ENCODE data around the gene CFAP210.
"Not testable (repeated sequence)": the region's sequence is repeated elsewhere in the genome, so short reads cannot be mapped to it uniquely, and the experiment has no call there.

Gene CFAP210

DNA sequence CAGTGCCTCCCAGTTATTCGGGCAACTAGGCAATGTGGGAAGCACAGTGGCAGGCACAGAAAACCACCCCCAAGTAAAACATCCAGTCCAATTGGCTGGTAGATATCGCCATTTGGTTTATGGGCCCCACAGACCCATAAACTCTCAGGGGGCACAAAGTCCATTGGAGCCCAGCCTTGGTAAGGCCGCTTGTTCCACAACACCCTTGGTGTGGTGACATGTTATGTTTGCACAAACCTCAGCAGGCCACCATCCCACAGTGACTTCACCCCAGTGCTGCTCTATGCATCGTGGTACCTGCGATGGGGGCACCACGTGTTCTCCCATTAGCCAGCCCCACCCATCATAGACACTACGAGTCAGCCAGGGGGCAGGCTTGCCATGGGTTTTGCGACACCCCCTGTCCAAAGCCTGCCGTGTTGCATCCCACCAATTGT, 18.6 kb upstream of the CFAP210 start:
- no peak for DNase-seq

DNA sequence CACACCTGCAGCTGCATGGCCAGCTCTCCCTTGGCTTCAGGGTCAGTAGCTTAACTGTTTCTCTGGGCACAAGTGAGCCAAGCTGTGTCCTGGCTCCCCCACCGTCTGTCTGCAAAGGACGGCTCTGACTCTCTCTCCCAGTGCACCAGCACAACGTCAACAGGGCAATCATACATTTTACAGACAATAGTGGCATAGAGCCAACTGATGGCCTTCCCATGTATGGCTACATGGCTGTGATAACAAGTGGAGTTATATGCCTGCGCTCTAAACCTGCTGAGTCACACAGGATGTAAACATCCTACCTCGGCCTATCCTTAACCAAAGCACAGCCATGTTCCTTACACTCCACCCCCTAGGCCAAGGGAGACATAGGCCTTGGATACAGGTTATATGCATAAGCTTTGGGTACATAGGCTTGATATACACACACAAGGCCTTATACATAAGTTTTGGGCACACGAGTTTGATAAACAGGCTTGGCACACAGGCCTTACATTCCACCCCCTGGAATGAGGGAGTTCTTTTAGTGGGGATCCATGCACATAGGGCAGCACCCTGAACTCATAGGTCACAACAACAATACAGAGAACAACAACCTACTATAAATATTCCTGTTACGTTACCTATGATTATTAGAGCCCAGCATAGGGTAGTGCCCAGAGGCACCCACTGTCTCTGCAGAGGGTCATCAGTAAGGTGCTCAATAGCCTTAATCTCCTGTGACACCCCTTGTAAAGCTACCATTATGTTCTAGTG, 17.7 kb upstream of the CFAP210 start:
- peak; percentile 2 for DNase-seq

DNA sequence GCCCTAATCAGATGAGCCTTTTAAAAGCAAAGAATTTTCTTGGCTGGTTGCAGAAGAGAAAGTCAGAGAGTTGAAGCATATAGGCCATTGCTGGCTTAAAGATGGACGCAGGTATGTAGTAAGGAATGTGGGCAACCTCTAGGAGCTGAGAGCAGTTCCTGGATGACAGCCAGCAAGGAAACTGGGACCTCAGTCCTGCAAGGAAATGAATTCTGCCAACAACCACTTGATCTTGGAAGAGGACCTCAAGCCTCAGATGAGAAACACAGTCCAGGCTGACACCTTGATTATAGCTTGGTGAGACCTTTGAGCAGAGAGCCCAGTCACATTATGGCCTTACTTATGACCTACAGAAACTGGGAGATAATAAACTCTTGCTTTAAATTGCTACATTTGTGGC, 15.8 kb upstream of the CFAP210 start:
- DNase-seq = no peak

DNA sequence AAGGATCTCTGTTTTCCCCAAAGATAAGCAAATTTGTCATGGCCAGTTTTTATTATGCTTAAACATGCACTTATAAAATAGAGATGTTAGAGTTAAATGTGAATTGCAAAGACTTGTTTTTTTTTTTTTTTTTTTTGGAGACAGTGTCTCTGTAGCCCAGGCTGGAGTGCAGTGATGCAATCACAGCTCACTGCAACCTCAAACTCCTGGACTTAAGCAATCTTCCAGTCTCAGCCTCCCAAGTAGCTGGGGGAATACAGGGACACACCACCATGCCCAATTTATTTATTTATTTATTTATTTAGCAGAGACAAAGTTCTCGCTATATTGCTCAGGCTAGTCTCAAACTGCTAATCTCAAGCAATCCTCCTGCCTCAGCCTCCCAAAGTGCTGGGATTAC, 15.1 kb upstream of the CFAP210 start:
- no peak for DNase-seq

DNA sequence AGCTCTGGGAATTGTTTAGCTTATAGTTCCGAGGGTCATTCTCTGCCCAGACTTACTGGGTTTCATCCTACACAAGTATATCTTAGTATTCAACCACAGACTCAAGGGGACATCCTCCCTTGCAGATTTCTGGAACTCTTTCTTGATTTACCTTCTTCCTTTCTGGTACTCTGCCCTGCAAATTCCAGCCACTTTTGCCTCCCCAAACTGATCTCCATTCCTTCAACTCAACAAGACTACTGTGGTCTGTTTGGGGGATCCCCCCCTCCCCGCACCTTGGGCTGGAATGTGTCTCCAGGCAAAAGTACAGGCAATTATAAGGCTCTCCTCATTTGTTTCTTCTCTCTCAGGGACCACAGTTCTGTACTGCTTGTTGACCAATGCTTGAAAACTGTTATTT, 13.4 kb upstream of the CFAP210 start:
- DNase-seq = no peak

DNA sequence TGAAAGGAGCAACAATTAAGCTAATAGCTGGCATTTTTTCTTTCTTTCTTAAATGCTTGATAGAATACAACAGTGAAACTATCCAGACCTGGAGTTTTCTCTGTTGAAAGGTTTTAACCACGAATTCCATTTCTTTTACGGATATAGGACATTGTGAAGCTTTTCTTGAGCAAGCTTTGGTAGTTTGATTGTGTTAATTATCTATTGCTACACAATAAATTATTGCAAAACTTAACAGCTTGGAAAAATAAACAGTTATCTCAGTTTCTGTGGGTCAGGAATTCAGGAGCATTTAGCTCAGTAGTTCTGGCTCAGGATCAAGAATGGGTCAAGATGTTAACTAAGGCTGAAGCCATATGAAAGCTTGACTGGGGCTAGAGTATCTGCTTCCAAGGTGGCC, 11.7 kb upstream of the CFAP210 start:
- DNase-seq = no peak

DNA sequence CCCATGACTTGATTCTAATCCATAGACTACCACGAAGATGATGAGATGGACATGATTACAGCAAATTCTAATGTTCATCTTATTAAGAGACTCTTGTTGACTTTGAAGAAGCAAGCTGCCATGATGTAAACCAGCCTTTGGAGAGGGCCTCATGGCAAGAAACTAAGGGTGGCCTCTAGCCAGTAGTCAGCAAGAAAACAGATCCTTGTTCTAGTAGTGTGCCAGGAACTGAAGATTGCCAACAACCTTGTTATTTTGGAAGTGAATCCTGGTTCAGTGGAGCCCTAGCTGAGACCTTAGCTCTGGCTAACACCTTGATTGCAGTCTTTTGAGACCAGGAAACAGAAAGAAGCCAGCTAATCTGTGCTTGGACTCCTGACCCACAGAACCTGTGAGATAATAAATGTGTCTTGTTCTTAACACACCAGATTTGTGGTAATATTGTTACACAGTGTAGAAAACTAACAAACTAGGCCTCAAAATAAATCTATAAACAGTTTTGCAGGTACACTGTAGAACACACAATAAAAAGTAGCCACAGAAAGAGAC, 10.0 kb upstream of the CFAP210 start:
- no peak for DNase-seq

DNA sequence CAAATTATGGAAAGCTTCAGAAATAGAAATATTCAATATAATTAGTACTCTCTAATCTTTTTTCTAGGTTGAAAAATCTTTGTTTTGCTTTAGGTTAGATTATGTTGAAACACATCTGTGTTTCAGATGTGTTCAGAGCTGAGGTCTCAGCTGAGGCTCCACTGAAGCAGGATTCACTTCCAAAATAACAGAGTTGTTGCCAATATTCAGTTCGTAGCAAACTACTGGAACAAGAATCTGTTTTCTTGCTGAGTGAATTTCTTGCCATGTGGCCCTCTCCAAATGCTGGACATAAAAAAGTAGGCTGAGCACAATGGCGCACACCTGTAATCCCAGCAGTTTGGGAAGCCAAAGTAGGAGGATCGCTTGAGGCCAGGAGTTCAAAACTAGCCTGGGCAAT, 8.8 kb upstream of the CFAP210 start:
- no peak for DNase-seq

DNA sequence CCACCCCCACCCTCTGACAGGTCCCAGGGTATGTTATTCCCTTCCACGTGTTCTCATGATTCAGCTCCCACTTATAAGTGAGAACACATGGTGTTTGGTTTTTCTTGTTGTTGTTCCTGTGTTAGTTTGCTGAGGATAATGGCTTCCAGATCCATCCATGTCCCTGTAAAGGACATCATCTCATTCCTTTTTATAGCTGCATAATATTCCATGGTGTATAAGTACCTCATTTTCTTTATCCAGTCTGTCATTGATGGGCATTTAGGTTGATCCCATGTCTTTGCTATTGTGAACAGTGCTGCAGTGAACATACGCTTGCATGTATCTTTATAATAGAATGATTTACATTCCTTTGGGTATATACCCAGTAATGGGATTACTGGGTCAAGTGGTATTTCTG, 5.0 kb upstream of the CFAP210 start:
- not testable (repeated sequence) for DNase-seq

DNA sequence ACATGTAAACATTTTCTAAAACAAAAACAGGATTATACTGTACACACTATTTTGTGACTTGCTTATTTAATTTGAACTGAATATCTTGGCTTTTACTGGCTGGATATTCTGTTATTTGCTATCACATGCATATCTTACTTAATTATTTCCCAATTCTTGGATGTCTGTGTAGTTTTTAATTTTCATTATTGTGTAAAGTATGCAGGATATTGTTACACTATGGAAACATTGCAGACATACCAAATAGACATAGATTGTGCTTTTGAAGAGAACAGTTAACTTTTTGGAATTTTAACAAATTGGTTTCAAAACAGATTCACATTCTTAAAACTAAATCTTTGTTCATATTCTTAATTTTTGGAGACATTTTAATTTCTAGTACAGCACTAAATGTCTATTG, 2.2 kb upstream of the CFAP210 start:
- no peak for DNase-seq

DNA sequence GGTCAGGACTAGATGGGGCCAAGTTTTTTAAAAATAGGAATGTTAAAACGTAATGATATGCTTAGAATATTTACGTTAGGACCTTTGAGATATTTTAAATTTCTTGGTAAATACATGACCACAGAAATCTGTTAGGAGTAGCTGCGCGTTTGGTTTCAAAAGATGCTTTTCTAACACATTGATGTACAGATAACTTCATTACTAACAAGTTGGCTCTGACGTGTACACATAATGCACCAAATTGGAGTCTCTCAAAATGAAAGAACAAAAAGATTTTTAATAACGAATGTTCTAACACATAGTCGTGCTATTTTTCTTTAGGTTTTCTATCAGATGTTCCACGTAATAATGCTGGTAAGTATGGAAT, 672 bp upstream of the CFAP210 start:
- no peak for DNase-seq

DNA sequence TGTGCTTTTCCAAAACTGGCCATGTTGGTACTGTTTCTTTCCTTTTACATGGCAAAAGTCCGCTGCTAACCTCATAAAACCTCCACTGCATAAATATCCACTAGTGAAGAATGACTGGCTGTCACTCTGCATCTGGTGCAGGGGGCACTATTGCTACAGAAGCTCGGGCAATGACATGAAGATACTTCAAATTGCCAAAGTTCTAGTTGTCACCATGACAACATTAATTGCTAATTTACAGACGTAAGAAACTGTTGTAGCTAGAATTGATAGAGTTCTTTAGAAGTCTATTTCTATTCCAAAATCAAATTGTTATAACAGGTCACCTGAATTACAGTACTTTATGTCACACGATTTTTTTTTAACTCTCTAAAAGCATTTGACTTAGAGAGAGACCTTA, 845 bp downstream of the CFAP210 start:
- DNase-seq = peak; percentile 41

DNA sequence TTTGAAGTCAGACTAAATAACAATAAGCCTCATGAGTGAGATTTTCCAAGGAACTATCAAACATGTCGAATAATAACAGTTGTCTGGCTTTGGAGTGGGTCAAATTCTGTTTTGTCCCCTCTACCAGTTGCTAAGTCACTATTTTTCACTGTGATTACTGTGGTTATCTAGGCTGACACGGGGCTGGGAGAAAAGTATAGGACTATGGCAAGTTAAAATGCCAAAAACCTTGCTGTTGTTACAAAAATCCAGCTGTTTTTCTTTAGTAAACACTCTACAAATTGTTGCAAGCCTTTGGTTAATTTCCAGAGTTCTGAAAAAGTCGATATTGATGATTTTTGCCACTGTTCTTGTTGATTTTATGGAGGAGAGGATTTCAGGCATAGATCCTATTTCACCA, 1.5 kb downstream of the CFAP210 start:
- DNase-seq = no peak

DNA sequence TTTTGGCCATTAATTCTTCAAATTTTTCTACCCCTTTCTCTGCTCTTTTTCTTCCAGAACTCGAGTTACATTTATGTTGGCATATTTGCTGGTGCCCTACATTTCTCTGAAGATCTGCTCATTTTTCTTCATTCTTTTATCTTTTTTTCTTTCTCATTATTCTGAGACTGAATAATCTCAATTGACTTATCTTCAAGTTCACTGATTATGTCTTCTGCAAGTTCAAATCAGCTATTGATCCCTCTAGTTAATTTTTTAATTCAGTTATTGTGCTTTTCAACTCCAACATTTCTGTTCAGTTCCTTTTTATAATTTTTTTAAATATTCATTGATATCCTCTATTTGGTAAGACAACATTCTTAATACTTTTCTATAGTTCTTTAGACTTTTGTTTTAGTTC, 3.2 kb downstream of the CFAP210 start:
- DNase-seq = no peak

DNA sequence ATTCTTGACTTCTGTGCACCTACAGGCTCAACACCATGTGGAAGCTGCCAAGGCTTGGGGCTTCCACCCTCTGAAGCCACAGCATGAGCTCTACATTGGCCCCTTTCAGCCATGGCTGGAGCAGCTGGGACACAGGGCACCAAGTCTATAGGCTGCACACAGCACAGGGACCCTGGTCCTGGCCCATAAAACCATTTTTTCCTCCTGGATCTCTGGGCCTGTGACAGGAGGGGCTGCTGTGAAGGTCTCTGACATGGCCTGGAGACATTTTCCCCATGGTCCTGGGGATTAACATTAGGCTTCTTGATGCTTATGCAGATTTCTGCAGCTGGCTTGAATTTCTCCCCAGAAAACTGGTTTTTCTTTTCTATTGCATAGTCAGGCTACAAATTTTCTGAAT, 6.3 kb downstream of the CFAP210 start:
- DNase-seq = not testable (repeated sequence)

DNA sequence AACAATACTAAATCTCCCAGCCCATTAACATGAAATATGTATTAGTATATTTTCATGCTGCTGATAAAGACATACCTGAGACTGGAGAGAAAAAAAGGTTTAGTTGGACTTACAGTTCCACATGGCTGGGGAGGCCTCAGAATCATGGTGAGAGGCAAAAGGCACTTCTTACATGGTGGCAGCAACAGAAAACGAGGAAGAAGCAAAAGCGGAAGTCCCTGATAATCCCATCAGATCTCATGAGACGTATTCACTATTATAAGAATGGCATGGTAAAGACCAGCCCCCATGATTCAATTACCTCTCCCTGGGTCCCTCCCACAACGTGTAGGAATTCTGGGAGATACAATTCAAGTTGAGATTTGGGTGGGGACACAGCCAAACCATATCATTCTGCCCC, 7.4 kb downstream of the CFAP210 start:
- not testable (repeated sequence) for DNase-seq

DNA sequence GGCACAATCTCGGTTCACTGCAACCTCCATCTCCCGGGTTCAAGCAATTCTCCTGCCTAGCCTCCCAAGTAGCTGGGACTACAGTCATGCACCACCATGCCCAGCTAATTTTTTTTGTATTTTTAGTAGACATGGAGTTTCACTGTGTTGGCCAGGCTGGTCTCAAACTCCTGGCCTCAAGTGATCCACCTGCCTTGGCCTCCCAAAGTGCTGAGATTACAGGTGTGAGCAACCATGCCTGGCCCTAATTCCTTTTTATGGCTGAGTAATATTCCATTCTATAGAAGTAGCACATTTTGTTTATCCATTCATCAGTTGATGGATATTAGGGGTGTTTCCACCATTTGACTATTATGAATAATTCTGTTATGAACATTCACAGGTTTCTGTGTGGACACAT, 9.5 kb downstream of the CFAP210 start:
- not testable (repeated sequence) for DNase-seq

DNA sequence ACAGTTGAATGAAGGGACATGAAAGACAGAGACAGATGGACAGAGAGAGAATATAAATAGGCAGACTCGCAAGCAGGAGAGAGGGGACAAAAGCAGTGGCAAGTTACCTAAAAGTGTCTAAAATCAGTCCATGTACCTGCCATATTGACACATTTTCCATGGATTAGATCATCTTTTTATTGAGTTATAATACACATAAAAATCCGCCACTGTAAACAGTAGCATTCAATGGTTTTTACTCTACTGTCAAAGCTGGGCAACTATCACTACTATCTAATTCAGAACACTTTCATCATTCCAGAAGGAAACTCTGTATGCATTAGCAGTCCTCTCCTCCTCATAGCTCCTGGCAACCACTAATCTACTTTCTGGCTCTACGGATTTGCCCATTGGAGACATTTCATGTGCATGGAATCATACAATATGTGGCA, 10.1 kb downstream of the CFAP210 start:
- DNase-seq = no peak

DNA sequence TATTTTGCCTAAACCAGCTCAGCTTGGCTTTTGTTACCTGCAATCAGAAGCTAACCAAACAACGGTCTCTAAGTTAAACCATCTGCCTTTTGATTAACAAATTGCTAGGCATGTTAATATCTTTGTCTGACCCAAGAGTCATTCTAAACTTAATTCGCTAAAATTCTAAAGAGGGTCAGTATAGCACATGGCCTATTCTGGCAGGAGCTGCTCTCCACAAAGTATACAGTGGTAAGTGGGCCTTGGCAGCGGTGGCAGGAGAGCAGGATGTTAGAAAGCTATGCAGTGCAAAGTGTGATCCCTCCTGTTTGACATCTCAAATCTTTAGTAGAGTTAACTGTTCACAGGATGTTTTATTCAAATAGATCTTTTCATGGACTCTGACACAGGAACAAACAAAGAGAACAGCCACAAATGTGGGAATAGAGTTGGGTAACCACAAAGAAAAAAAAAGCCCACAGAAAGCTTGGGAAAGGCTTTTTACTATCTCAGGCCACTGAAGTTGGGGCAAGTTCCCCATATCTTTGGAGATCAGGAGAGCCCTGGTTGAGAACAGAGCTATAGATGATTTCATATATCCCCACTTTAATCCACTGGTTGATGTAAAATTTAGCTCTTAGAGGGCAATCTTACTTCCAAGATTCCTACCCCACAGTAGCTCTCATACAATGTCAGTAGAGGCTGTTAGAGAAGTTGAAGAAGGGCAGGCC, 10.6 kb downstream of the CFAP210 start:
- no peak for DNase-seq

DNA sequence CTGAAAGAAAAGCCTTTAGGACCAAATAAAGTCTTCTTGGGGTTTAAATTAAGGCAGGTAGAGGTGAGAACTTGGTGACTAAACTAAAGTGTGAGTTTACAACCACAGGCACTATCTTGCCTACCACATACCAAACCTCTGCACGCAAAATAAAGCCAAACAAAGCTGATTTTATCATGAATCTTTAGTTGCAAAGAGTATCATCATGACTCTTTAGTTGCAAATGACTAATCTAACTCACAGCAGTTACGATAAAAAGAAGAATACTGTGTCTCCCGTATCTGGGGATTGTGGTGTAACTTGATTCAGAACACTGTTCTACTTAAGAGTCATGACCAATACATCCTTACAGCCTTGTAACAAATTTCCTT, 11.2 kb downstream of the CFAP210 start:
- no peak for DNase-seq

DNA sequence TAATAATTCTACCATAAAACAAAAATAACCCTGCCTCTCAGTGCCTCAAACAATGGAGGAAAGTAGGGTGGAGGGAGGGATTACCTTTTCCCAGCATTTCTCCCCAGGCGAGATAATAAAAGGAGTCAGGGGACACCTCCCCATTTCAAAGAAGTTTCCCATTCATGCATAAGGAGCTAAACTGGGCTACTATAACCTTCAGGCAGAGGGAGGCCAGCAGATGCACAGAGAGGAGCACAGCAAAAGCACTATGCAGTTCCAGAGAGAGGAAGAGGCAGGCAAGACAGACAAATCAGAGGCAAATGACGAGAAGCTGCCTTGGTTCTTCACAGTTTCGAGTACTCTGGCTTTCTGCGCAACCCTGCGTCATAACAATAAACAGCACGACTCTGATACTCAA, 17.4 kb downstream of the CFAP210 start:
- DNase-seq = no peak

DNA sequence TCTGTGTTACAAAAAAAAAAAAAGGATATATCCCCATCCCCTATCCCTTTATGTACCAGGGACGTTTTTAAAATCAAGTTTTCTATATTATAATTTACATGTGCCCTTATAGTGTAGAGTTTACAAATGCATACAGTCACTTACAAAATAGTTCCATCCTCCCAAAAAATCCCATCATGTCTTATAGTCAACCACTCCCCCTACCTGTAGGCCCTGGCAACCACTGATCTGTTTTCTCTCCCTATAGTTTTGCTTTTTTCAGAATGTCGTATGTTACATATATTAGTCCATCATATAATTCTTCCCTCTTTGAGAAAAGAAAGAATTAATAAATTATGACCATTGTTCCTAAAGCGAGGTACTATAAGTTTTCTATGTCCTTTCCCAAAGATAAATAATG, 17.8 kb downstream of the CFAP210 start:
- DNase-seq = peak; percentile 2

DNA sequence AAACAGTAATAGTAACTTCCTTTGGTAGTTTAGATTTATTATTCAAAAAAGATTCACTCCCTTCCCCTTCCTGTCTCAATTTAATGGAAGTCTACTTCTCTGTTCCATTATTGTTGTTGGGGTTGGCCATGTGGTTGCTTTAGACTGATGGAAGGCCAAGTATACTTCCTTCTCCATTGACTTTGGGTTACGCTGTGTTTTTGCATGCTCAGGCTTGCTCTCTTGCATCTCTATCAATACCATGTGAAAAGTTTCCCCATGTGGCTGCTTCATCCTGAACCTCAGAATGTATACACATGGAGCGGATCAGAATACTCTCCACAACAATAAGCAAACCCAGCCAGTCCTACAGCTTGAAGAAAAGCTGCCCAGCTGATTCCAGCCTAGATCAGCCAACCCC, 20.3 kb downstream of the CFAP210 start:
- no peak for DNase-seq

DNA sequence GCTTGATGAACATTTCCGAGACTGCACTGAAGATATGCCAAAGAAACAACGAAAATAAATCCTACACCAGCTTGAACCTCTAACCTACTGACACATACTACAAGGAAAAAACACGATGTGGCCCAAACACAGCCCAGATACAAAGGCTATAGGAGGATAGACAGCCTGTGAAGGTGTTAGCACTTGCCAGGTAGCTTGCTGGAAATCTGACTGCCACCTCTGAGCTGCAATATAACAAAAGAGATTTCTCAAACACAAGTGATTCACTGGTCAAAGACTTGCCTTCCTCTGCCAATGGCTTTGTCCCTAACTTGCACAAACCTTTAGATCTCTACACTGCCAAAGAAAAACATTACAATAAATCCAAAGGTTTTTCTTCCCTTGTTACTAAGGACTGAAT, 21.1 kb downstream of the CFAP210 start:
- DNase-seq = no peak

DNA sequence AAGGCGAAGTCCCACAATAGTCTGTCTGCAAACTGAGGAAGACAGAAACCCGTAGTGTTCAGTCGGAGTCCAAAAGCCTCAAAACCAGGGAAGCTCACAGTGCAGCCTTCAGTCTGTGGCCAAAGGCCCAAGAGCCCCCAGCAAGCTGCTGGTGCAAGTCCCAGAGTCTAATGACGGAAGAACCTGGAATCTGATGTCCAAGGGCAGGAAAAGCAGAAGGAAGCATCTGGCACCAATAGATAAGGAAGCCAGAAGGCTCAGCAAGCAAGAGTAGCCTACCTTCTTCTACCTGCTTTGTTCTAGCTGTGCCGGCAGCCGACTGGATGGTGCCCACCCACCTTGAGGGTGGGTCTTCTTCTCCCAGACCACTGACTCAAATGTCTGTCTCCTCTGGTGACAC, 21.8 kb downstream of the CFAP210 start:
- no peak for DNase-seq
